Astrocyte (in vitro differentiated cells and primary cell): ENCODE measurements around the gene UGT1A6. TPM values are rescaled to one million over a fixed set of nuclear protein-coding genes. Genes with fewer than 3 reads are reported as not detected.

Source experiments
- DNase-seq: peaks from one replicate; pipeline ENCODE4 v3.0.0-alpha.2; 2010; ENCODE audit warnings: low read depth
- FAIRE-seq: peaks from 2 replicates; lab custom pipeline; 2011; peaks lifted over from hg19 to GRCh38; lab: Jason Lieb, UNC
- H2AFZ ChIP-seq: 2 replicates; pipeline ENCODE4 v1.6.0; 2012; ENCODE audit warnings: low read depth, low read length, inconsistent platforms
- H3K27ac ChIP-seq: 2 replicates; pipeline ENCODE4 v1.5.1; 2011; ENCODE audit warnings: low read depth, low read length, inconsistent platforms
- H3K27me3 ChIP-seq: 2 replicates; pipeline ENCODE4 v1.6.0; 2011; ENCODE audit warnings: low read length, inconsistent platforms; ENCODE audit not compliant: insufficient read depth
- H3K36me3 ChIP-seq: 2 replicates; pipeline ENCODE4 v1.5.1; 2011; ENCODE audit warnings: low read length, inconsistent platforms; ENCODE audit not compliant: insufficient read depth
- H3K4me1 ChIP-seq: 2 replicates; pipeline ENCODE4 v1.5.1; 2011; ENCODE audit warnings: low read length, inconsistent platforms; ENCODE audit not compliant: insufficient read depth
- H3K4me2 ChIP-seq: 2 replicates; pipeline ENCODE4 v1.6.0; 2012; ENCODE audit warnings: low read length, inconsistent platforms
- H3K4me3 ChIP-seq: 2 replicates; pipeline ENCODE4 v1.5.1; 2011; ENCODE audit warnings: low read depth, mild to moderate bottlenecking, low read length, inconsistent platforms; ENCODE audit not compliant: insufficient read depth
- H3K79me2 ChIP-seq: 2 replicates; pipeline ENCODE4 v1.6.0; 2012; ENCODE audit warnings: mild to moderate bottlenecking, low read length, inconsistent platforms; ENCODE audit not compliant: insufficient read depth
- H3K9ac ChIP-seq: 2 replicates; pipeline ENCODE4 v1.6.0; 2012; ENCODE audit warnings: mild to moderate bottlenecking, low read length, inconsistent platforms
- H3K9me3 ChIP-seq: 2 replicates; pipeline ENCODE4 v1.5.1; 2012; ENCODE audit warnings: low read depth, mild to moderate bottlenecking, low read length, inconsistent platforms; ENCODE audit not compliant: insufficient read depth
- H4K20me1 ChIP-seq: 2 replicates; pipeline ENCODE4 v1.6.0; 2012; ENCODE audit warnings: low read length, inconsistent platforms; ENCODE audit not compliant: insufficient read depth
- H3K27ac Mint-ChIP-seq: one replicate; pipeline ENCODE4 v1.8.0; 2021; ENCODE audit warnings: mild to moderate bottlenecking, mixed read lengths; ENCODE audit not compliant: unreplicated experiment
- H3K27me3 Mint-ChIP-seq: one replicate; pipeline ENCODE4 v1.8.0; 2021; ENCODE audit warnings: low read depth, mixed read lengths; ENCODE audit not compliant: unreplicated experiment
- H3K36me3 Mint-ChIP-seq: one replicate; pipeline ENCODE4 v1.8.0; 2021; ENCODE audit warnings: low read depth, mixed read lengths; ENCODE audit not compliant: unreplicated experiment
- H3K4me1 Mint-ChIP-seq: one replicate; pipeline ENCODE4 v1.8.0; 2021; ENCODE audit warnings: low read depth, mixed read lengths; ENCODE audit not compliant: unreplicated experiment
- H3K4me3 Mint-ChIP-seq: one replicate; pipeline ENCODE4 v1.8.0; 2021; ENCODE audit warnings: mild to moderate bottlenecking, moderate library complexity, mixed read lengths; ENCODE audit not compliant: unreplicated experiment
- H3K9me3 Mint-ChIP-seq: one replicate; pipeline ENCODE4 v1.8.0; 2021; ENCODE audit warnings: mild to moderate bottlenecking, mixed read lengths; ENCODE audit not compliant: unreplicated experiment
- EZH2 ChIP-seq: IDR thresholded peaks from 2 replicates; pipeline ENCODE4 v1.6.1; 2012; ENCODE audit warnings: mild to moderate bottlenecking, low read length, inconsistent platforms; ENCODE audit not compliant: insufficient read depth
- total RNA-seq: library from RNA; stranded (reverse); gene quantifications from 2 replicates; pipeline ENCODE4 v1.2.1, GENCODE V29; 2021
- TF ChIP-seq, protein P1 (sequence below): IDR thresholded peaks from 2 replicates; pipeline ENCODE4 v1.5.1; 2011; ENCODE audit warnings: low read depth, mild to moderate bottlenecking, inconsistent platforms, low read length, moderate library complexity; ENCODE audit not compliant: insufficient read depth

The UGT1A6 gene
- total RNA-seq, 1 donor from 2014 or later: not detected

DNA sequence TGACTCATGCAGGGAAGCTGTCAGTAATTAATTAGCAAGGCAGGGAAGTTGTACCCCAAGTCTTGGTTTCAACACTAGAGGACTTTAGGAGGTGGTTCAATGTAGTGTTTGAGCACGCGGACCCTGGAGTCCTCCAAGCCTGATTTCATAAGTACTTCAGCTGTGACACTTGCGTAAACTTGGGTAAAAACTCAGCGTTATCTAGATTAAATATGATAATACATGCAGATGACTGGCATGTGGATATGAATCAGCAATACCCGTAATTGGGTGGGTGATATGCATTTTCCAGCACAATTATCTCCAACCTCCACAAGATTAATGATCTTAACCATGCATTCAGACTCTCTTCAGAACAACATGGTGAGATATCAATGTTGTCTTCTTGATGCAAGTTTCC lies 5.8 kb upstream of the UGT1A6 start:
- H3K9me3 Mint-ChIP-seq: peaks cover 2% of the 10 kb centered on the region

DNA sequence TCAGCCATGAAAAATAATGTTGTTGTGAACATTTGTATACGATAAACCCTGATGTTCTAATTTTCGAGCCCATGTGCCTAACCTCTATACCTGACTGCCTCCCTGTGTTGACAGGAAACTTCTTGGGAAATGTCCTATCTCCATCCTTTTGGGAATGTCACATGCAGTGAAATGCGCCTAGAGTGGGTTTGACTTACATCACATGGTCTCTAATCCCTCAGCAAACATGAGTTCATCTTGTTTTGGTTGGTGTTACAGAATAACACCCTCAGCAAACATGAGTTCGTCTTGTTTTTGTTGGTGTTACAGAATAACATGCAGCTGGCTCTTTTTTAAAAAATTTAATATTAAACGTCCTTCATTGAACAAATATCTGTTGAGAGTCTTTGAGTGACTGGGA lies 4.3 kb upstream of the UGT1A6 start:
- DNase-seq (no peak), FAIRE-seq (no peak)
- Mint-ChIP-seq H3K27me3 (peaks cover 2% of the 10 kb centered on the region), H3K4me3 (no peak overlapping the region), H3K27ac (no peak overlapping the region), H3K4me1 (no peaks in the 10 kb centered on the region), H3K9me3 (peaks cover 2% of the 10 kb centered on the region), H3K36me3 (no peaks in the 10 kb centered on the region)
- H3K9me3 ChIP-seq: no peaks in the 10 kb centered on the region
- H3K4me1 ChIP-seq: no peaks in the 10 kb centered on the region
- no peak overlapping the region for H3K27ac ChIP-seq
- H3K27me3 ChIP-seq: peaks cover 2% of the 10 kb centered on the region
- no peak for TF ChIP-seq EZH2
- TF ChIP-seq, protein P1, sequence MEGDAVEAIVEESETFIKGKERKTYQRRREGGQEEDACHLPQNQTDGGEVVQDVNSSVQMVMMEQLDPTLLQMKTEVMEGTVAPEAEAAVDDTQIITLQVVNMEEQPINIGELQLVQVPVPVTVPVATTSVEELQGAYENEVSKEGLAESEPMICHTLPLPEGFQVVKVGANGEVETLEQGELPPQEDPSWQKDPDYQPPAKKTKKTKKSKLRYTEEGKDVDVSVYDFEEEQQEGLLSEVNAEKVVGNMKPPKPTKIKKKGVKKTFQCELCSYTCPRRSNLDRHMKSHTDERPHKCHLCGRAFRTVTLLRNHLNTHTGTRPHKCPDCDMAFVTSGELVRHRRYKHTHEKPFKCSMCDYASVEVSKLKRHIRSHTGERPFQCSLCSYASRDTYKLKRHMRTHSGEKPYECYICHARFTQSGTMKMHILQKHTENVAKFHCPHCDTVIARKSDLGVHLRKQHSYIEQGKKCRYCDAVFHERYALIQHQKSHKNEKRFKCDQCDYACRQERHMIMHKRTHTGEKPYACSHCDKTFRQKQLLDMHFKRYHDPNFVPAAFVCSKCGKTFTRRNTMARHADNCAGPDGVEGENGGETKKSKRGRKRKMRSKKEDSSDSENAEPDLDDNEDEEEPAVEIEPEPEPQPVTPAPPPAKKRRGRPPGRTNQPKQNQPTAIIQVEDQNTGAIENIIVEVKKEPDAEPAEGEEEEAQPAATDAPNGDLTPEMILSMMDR: no peak
- H2AFZ ChIP-seq: no peak overlapping the region
- H3K4me3 ChIP-seq: no peak overlapping the region
- no peak overlapping the region for H3K4me2 ChIP-seq
- H3K36me3 ChIP-seq: no peaks in the 10 kb centered on the region
- no peaks in the 10 kb centered on the region for H4K20me1 ChIP-seq
- no peaks in the 10 kb centered on the region for H3K79me2 ChIP-seq
- H3K9ac ChIP-seq: no peak overlapping the region

More for the DNA sequence above, 5.8 kb upstream of the UGT1A6 start:
- no peaks in the 10 kb centered on the region for H3K9me3 ChIP-seq
- peaks cover 2% of the 10 kb centered on the region for H3K27me3 ChIP-seq
- Mint-ChIP-seq H3K4me1 (no peaks in the 10 kb centered on the region), H3K4me3 (no peak overlapping the region), H3K27ac (no peak overlapping the region), H3K36me3 (no peaks in the 10 kb centered on the region), H3K27me3 (peaks cover 2% of the 10 kb centered on the region)
- no peaks in the 10 kb centered on the region for H3K36me3 ChIP-seq
- H3K79me2 ChIP-seq: no peaks in the 10 kb centered on the region
- H3K4me2 ChIP-seq: no peak overlapping the region
- FAIRE-seq (no peak), DNase-seq (peak; percentile 41)
- no peak overlapping the region for H3K4me3 ChIP-seq
- no peaks in the 10 kb centered on the region for H3K4me1 ChIP-seq
- no peak overlapping the region for H2AFZ ChIP-seq
- H4K20me1 ChIP-seq: no peaks in the 10 kb centered on the region
- TF ChIP-seq, protein P1: no peak
- TF ChIP-seq EZH2: no peak
- no peak overlapping the region for H3K27ac ChIP-seq
- H3K9ac ChIP-seq: no peak overlapping the region

DNA sequence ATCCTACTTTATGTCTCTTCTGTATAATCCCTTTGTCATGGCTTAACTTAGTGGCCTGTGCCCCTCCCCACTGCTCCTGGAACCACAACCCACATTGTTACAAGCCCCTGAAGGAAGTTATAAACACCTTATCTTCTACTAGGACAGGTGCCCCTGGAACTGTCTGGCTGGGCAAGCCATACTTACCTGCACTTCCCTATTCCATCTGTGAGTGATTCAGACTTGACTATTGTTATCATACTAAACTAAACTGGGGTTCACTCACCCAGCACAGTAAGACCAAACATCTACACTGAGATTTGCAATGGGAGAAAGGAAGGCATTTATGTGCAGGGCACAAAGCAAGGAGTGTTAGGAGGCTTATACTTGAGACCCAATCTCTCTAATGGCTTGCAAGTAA lies 3.7 kb upstream of the UGT1A6 start:
- Mint-ChIP-seq H3K4me3 (no peak overlapping the region), H3K27me3 (peaks cover 5% of the 10 kb centered on the region), H3K27ac (no peak overlapping the region), H3K36me3 (no peaks in the 10 kb centered on the region), H3K9me3 (peaks cover 6% of the 10 kb centered on the region), H3K4me1 (no peaks in the 10 kb centered on the region)
- H3K36me3 ChIP-seq: no peaks in the 10 kb centered on the region
- H3K27ac ChIP-seq: no peak overlapping the region
- TF ChIP-seq, protein P1: no peak
- TF ChIP-seq EZH2: no peak
- no peak for DNase-seq
- no peak overlapping the region for H3K4me3 ChIP-seq
- no peaks in the 10 kb centered on the region for H3K9me3 ChIP-seq
- H3K4me1 ChIP-seq: no peaks in the 10 kb centered on the region
- no peaks in the 10 kb centered on the region for H3K79me2 ChIP-seq
- FAIRE-seq: no peak
- H3K4me2 ChIP-seq: no peak overlapping the region
- H3K9ac ChIP-seq: no peak overlapping the region
- H2AFZ ChIP-seq: no peak overlapping the region
- no peaks in the 10 kb centered on the region for H4K20me1 ChIP-seq
- peaks cover 2% of the 10 kb centered on the region for H3K27me3 ChIP-seq
